BLaER1 treated with 17β-estradiol and CSF1 and Interleukin-3, amounts not matched to agents 10 nM and 100 nM (cell line): ENCODE results near the gene SPCS3.

Source experiments
- H3K27ac ChIP-seq, 11 experiments: shearing (Covaris generic); formaldehyde crosslinking; 2 replicates each; pipeline ENCODE4 v1.8.1; 2022
- H3K27me3 ChIP-seq, 11 experiments: shearing (Covaris generic); formaldehyde crosslinking; 2 replicates each; pipeline ENCODE4 v1.8.1; 2022
- H3K36me3 ChIP-seq, 11 experiments: shearing (Covaris generic); formaldehyde crosslinking; 2 replicates each; pipeline ENCODE4 v1.8.1; 2022
- H3K4me1 ChIP-seq, 10 experiments: shearing (Covaris generic); formaldehyde crosslinking; 2 replicates each; pipeline ENCODE4 v1.8.1; 2022
- H3K4me2 ChIP-seq, 11 experiments: shearing (Covaris generic); formaldehyde crosslinking; 2 replicates each; pipeline ENCODE4 v1.8.1; 2022
- H3K4me3 ChIP-seq, 10 experiments: shearing (Covaris generic); formaldehyde crosslinking; 2 replicates each; pipeline ENCODE4 v1.8.1; 2022
- H3K9ac ChIP-seq, 11 experiments: shearing (Covaris generic); formaldehyde crosslinking; 2 replicates each; pipeline ENCODE4 v1.8.1; 2022
- H3K9me3 ChIP-seq, 11 experiments: shearing (Covaris generic); formaldehyde crosslinking; replicated peaks in 1 of 11; 2 replicates each; pipeline ENCODE4 v1.8.1; 2022
- H4K20me1 ChIP-seq, 11 experiments: shearing (Covaris generic); formaldehyde crosslinking; 2 replicates each; pipeline ENCODE4 v1.8.1; 2022
- Cebpa-rat ChIP-seq, 11 experiments: shearing (Covaris generic); IDR thresholded peaks; 2 replicates each; pipeline ENCODE4 v1.8.1; 2022

The SPCS3 gene

DNA sequence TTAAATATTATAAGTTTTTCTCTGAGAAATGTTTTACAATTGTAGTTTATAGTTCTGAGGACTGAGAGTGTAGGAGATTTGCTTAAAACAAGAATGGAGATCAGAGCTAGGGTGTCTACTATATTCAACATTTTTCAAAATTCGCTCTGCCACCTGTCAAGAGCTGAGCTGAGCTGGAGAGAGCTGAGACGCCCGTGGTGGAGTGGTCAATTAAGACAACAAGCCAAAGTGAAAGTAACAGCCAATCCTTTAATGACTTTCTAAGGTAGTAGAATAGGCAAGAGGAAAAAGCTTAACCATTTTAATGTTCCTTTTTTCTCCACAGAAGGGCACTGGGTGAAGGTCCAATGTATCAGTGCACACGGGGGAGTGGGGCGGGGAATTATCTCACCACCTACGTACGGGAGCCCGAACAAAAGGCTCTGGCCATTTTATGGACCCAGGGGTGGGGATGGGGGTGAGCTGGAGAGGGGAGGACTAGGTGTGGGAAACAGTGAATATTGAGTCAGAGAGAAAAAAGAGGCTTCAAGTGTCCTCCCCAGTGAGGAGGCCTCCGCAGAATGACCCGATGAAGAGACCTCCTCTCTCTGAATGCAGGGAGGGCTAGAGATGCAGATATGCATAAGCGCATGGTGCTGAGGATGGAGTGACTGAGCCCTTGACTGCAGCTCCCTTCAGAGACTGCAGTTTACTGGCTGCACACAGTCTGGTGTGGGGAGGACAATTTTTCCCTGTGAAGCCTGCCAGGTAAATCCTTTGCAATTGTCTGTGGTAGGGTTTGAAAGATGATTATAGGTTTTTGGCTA is 60.8 kb downstream of the SPCS3 start:
- H3K4me3 ChIP-seq = no peak overlapping the region

More for the DNA sequence above, 60.8 kb downstream of the SPCS3 start:
- Histone ChIP-seq H3K4me1 (no peaks in the 10 kb centered on the region), H3K9ac (no peak overlapping the region), H3K27me3 (no peaks in the 10 kb centered on the region), H3K36me3 (no peaks in the 10 kb centered on the region), H4K20me1 (no peaks in the 10 kb centered on the region), H3K27ac (no peak overlapping the region), H3K9me3 (no peaks in the 10 kb centered on the region), H3K4me2 (no peak overlapping the region)
- TF ChIP-seq Cebpa-rat (IDR thresholded peaks at IDR 0.05) = no peak
